ENCODE measurements around the gene CDH15. TPM values are rescaled to one million over a fixed set of nuclear protein-coding genes. Genes with fewer than 3 reads are reported as not detected.

Gene CDH15
- total and polyA plus RNA-seq, 2 donors (not counting 1 experiment from before 2014, with no cell fraction given) = not detected

DNA sequence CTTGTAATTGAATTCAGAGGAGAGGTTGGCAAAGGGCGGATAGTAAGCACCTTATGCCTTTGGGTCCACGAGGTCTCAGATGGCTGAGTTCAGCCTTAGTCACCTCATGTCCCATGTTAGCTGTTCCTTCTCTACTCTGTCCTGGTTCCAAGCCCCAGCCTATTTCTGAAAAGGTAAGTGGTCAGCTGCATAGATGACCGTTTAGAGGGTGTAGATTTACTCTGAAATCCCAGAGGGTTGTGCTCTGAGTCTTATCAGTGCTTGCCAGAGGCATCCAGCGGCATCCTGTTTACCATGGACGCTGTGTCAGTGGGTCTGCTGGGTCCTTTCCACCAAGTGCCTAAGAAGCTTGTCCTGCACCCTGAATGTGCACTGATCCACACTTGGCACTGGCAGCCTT is 47.8 kb downstream of the CDH15 start:
- POLR2A ChIA-PET = no interaction called here
- no peak overlapping the region for H3K4me2 ChIP-seq (replicated peaks; ENCODE audit: low read depth, low read length, poor library complexity, severe bottlenecking)
- no peaks in the 10 kb centered on the region for H3K27me3 ChIP-seq (replicated peaks in 1 of 4; ENCODE audit: control extremely low read depth in 1 of 4, control insufficient read depth in 3 of 4, insufficient read depth in 4 of 4, low read length in 3 of 4)

DNA sequence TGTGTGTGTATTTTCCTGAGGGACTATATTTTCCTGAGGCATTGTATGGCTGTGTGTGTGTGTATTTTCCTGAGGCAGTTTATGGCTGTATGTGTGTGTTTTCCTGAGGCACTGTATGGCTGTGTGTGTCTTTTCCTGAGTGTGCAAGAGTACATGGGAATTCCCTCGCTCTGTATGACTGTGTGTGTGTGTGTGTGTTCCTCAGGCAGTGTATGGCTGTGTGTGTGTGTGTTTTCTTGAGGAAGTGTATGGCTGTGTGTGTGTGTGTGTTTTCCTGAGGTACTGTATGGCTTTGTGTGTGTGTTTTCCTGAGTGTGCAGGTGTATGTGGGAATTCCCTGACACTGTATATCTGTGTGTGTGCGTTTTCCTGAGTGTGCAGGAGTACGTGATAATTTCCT is 50.1 kb downstream of the CDH15 start:
- DNase-seq (no peak), ATAC-seq (ENCODE audit: low read depth) (no peak)
- intact Hi-C loops (cut with micrococcal nuclease) = no loop called here
- Mint-ChIP-seq H3K4me1 (peaks cover 12% of the 10 kb centered on the region), H3K27ac (no peak overlapping the region), H3K9me3 (ENCODE audit: insufficient read depth) (no peaks in the 10 kb centered on the region), H3K4me3 (no peak overlapping the region), H3K27me3 (no peaks in the 10 kb centered on the region)
- H3K4me2 ChIP-seq (replicated peaks; ENCODE audit: low read depth, low read length, poor library complexity, severe bottlenecking) = no peak overlapping the region
- ChIA-PET CTCF (no interaction called here), POLR2A (interaction anchor here (0.7 kb wide), 1 partner anchor 652 kb away, joined by 3 read pairs; no protein-coding TSS in a partner anchor)
- peaks cover 18% of the 10 kb centered on the region for H3K79me2 ChIP-seq (ENCODE audit: control insufficient read depth, insufficient read depth, low read length)
- no peak for TF ChIP-seq EZH2 (IDR thresholded peaks at IDR 0.05; ENCODE audit: borderline replicate concordance, insufficient read depth, low read depth, low read length, poor library complexity, severe bottlenecking)
- TF ChIP-seq, protein P1, sequence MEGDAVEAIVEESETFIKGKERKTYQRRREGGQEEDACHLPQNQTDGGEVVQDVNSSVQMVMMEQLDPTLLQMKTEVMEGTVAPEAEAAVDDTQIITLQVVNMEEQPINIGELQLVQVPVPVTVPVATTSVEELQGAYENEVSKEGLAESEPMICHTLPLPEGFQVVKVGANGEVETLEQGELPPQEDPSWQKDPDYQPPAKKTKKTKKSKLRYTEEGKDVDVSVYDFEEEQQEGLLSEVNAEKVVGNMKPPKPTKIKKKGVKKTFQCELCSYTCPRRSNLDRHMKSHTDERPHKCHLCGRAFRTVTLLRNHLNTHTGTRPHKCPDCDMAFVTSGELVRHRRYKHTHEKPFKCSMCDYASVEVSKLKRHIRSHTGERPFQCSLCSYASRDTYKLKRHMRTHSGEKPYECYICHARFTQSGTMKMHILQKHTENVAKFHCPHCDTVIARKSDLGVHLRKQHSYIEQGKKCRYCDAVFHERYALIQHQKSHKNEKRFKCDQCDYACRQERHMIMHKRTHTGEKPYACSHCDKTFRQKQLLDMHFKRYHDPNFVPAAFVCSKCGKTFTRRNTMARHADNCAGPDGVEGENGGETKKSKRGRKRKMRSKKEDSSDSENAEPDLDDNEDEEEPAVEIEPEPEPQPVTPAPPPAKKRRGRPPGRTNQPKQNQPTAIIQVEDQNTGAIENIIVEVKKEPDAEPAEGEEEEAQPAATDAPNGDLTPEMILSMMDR (IDR thresholded peaks at IDR 0.05) = no peak
- no peak overlapping the region for H3K27ac ChIP-seq (ENCODE audit: low read length in 2 of 2)
- no peak overlapping the region for H3K9ac ChIP-seq (ENCODE audit: low read length)
- H3K27me3 ChIP-seq (replicated peaks in 1 of 4; ENCODE audit: control extremely low read depth in 1 of 4, control insufficient read depth in 3 of 4, insufficient read depth in 4 of 4, low read length in 3 of 4) = no peaks in the 10 kb centered on the region
- WGBS (ENCODE audit: insufficient coverage) = 100% methylated on average over 3 of the region's 3 CpGs
- no peak overlapping the region for H3K4me3 ChIP-seq (ENCODE audit: control extremely low read depth in 1 of 5, extremely low read depth in 1 of 5, insufficient read depth in 1 of 5, low read depth in 2 of 5, low read length in 4 of 5)
- no peak overlapping the region for H2AFZ ChIP-seq (ENCODE audit: insufficient read depth, low read depth, low read length, poor library complexity, severe bottlenecking)
- H4K20me1 ChIP-seq (ENCODE audit: control insufficient read depth, insufficient read depth, low read length, poor library complexity, severe bottlenecking) = no peaks in the 10 kb centered on the region
- H3K36me3 ChIP-seq (replicated peaks in 1 of 2; ENCODE audit: control extremely low read depth in 1 of 2, control insufficient read depth in 1 of 2, extremely low read depth in 1 of 2, insufficient read depth in 2 of 2, low read length in 1 of 2) = peaks cover 1 to 35% of the 10 kb centered on the region in 2 experiments
- H3K4me1 ChIP-seq (ENCODE audit: control insufficient read depth in 2 of 2, insufficient read depth in 2 of 2, low read length in 2 of 2) = peaks cover 8 to 11% of the 10 kb centered on the region in 2 donors
- peaks cover 0 to 3% (median 0%) of the 10 kb centered on the region in 3 donors for H3K9me3 ChIP-seq (ENCODE audit: control extremely low read depth in 1 of 3, control insufficient read depth in 2 of 3, insufficient read depth in 1 of 3, low read length in 2 of 3)

More for the DNA sequence above, 47.8 kb downstream of the CDH15 start:
- no peak overlapping the region for H2AFZ ChIP-seq (ENCODE audit: insufficient read depth, low read depth, low read length, poor library complexity, severe bottlenecking)
- intact Hi-C loops (cut with micrococcal nuclease) = loop anchor here (5.0 to 10.0 kb wide), 2 partner anchors 125 to 767 kb away; partner anchors contain the start of genes ACSF3 and ZFPM1
- peaks cover 12 to 17% of the 10 kb centered on the region in 2 donors for H3K4me1 ChIP-seq (ENCODE audit: control insufficient read depth in 2 of 2, insufficient read depth in 2 of 2, low read length in 2 of 2)
- Mint-ChIP-seq H3K9me3 (ENCODE audit: insufficient read depth) (no peaks in the 10 kb centered on the region), H3K4me3 (peak overlapping the region; percentile 60), H3K27ac (no peak overlapping the region), H3K27me3 (no peaks in the 10 kb centered on the region), H3K4me1 (peaks cover 19% of the 10 kb centered on the region)
- no peaks in the 10 kb centered on the region for H4K20me1 ChIP-seq (ENCODE audit: control insufficient read depth, insufficient read depth, low read length, poor library complexity, severe bottlenecking)
- peaks cover 18% of the 10 kb centered on the region for H3K79me2 ChIP-seq (ENCODE audit: control insufficient read depth, insufficient read depth, low read length)
- H3K27ac ChIP-seq (ENCODE audit: low read length in 2 of 2) = no peak overlapping the region
- ATAC-seq (ENCODE audit: low read depth) (no peak), DNase-seq (no peak)
- TF ChIP-seq, protein P1 (IDR thresholded peaks at IDR 0.05) = no peak
- no peak for TF ChIP-seq EZH2 (IDR thresholded peaks at IDR 0.05; ENCODE audit: borderline replicate concordance, insufficient read depth, low read depth, low read length, poor library complexity, severe bottlenecking)
- H3K36me3 ChIP-seq (replicated peaks in 1 of 2; ENCODE audit: control extremely low read depth in 1 of 2, control insufficient read depth in 1 of 2, extremely low read depth in 1 of 2, insufficient read depth in 2 of 2, low read length in 1 of 2) = peaks cover 1 to 29% of the 10 kb centered on the region in 2 experiments
- 59% methylated on average over 3 of the region's 5 CpGs for WGBS (ENCODE audit: insufficient coverage)
- no peaks in the 10 kb centered on the region for H3K9me3 ChIP-seq (ENCODE audit: control extremely low read depth in 1 of 3, control insufficient read depth in 2 of 3, insufficient read depth in 1 of 3, low read length in 2 of 3)
- H3K9ac ChIP-seq (ENCODE audit: low read length) = no peak overlapping the region
- H3K4me3 ChIP-seq (ENCODE audit: control extremely low read depth in 1 of 5, extremely low read depth in 1 of 5, insufficient read depth in 1 of 5, low read depth in 2 of 5, low read length in 4 of 5) = no peak overlapping the region
- CTCF ChIA-PET = interaction anchor here (0.6 to 0.8 kb wide), 2 partner anchors 17 to 242 kb away, joined by 3 to 4 read pairs; no protein-coding TSS in a partner anchor
